H4 (cell line): ENCODE measurements around the gene APOL3. TPM values are rescaled to one million over a fixed set of nuclear protein-coding genes. Genes with fewer than 3 reads are reported as not detected.
A peak's percentile ranks its signal among the peaks of the same experiment; 100 is the strongest.
"Not testable (repeated sequence)": the region's sequence is repeated elsewhere in the genome, so short reads cannot be mapped to it uniquely, and the experiment has no call there.

Experiments used
- DNase-seq: peaks from one replicate; pipeline ENCODE4 v3.0.0-alpha.2; 2015; ENCODE audit warnings: low spot score
- total RNA-seq: library from RNA; depleted of rRNA; stranded (reverse); fragments of >200 nt; shearing (Covaris generic); gene quantifications from 2 replicates; pipeline ENCODE4 v1.2.3, GENCODE V29; 2014

Gene APOL3
- total RNA-seq, 1 experiment from 2014 or later: 9.4 TPM

GRCh38 chr22:36161793-36162126 lies 1.2 kb upstream of the APOL3 start:
- not testable (repeated sequence) for DNase-seq

- DNase-seq: peak; percentile 63
Measured at GRCh38 chr22:36156515-36157419, 3.8 kb downstream of the APOL3 start.

GRCh38 chr22:36156119-36156514 lies 4.4 kb downstream of the APOL3 start:
- DNase-seq: no peak

- no peak for DNase-seq
Measured at GRCh38 chr22:36155702-36156101, 4.9 kb downstream of the APOL3 start.

GRCh38 chr22:36154423-36154945 lies 6.1 kb downstream of the APOL3 start:
- no peak for DNase-seq

GRCh38 chr22:36153501-36154422 lies 6.8 kb downstream of the APOL3 start:
- no peak for DNase-seq

- DNase-seq: not testable (repeated sequence)
Measured at GRCh38 chr22:36152821-36153220, 7.7 kb downstream of the APOL3 start.

- no peak for DNase-seq
Measured at GRCh38 chr22:36152088-36152487, 8.5 kb downstream of the APOL3 start.

GRCh38 chr22:36151006-36151595 lies 9.5 kb downstream of the APOL3 start:
- no peak for DNase-seq

- no peak for DNase-seq
Measured at GRCh38 chr22:36149441-36149840, 11.1 kb downstream of the APOL3 start.

- no peak for DNase-seq
Measured at GRCh38 chr22:36148411-36148810, 12.1 kb downstream of the APOL3 start.

- no peak for DNase-seq
Measured at GRCh38 chr22:36147196-36147791, 13.3 kb downstream of the APOL3 start.

GRCh38 chr22:36145881-36146280 lies 14.7 kb downstream of the APOL3 start:
- no peak for DNase-seq

GRCh38 chr22:36144886-36145541 lies 15.5 kb downstream of the APOL3 start:
- peak; percentile 61 for DNase-seq

- no peak for DNase-seq
Measured at GRCh38 chr22:36143956-36144355, 16.6 kb downstream of the APOL3 start.

- no peak for DNase-seq
Measured at GRCh38 chr22:36143066-36143815, 17.3 kb downstream of the APOL3 start.

- DNase-seq: no peak
Measured at GRCh38 chr22:36141481-36141880, 19.1 kb downstream of the APOL3 start.

GRCh38 chr22:36138709-36139108 lies 21.8 kb downstream of the APOL3 start:
- not testable (repeated sequence) for DNase-seq

GRCh38 chr22:36136988-36137387 lies 23.6 kb downstream of the APOL3 start:
- DNase-seq: peak; percentile 29

GRCh38 chr22:36136475-36136874 lies 24.1 kb downstream of the APOL3 start:
- DNase-seq: peak; percentile 57
